B cell (primary cell): ENCODE measurements around the gene NUP93.

Experiments used
- EZH2 ChIP-seq: IDR thresholded peaks from 2 replicates; pipeline ENCODE4 v1.6.1; 2012; ENCODE audit warnings: borderline replicate concordance, low read depth, mild to moderate bottlenecking, moderate library complexity, low read length; ENCODE audit not compliant: insufficient read depth, poor library complexity, severe bottlenecking
- TF ChIP-seq, protein P1 (sequence below): fragments of 200-600 bp; IDR thresholded peaks from one replicate; pipeline ENCODE4 v1.8.0; 2022; ENCODE audit warnings: antibody characterized with exemption, mild to moderate bottlenecking

DNA sequence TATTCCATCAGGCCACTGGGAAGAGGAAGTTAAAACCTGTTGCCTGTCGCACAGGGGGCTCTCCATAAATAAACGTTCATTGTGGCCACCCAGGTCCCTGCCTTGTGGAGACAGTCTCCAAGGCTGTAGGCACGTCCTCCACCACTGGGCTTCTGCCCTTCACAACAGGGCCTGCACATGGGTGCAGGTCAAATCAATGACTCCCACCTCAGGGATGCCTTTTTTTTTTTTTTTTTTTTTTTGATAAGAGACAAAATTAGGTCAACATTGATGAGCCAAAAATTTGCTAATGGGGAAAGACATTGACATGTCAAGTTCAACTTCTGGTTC lies 122.4 kb downstream of the NUP93 start:
- no peak for TF ChIP-seq EZH2
- TF ChIP-seq, protein P1, sequence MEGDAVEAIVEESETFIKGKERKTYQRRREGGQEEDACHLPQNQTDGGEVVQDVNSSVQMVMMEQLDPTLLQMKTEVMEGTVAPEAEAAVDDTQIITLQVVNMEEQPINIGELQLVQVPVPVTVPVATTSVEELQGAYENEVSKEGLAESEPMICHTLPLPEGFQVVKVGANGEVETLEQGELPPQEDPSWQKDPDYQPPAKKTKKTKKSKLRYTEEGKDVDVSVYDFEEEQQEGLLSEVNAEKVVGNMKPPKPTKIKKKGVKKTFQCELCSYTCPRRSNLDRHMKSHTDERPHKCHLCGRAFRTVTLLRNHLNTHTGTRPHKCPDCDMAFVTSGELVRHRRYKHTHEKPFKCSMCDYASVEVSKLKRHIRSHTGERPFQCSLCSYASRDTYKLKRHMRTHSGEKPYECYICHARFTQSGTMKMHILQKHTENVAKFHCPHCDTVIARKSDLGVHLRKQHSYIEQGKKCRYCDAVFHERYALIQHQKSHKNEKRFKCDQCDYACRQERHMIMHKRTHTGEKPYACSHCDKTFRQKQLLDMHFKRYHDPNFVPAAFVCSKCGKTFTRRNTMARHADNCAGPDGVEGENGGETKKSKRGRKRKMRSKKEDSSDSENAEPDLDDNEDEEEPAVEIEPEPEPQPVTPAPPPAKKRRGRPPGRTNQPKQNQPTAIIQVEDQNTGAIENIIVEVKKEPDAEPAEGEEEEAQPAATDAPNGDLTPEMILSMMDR = no peak
